Fibroblast of pulmonary artery (primary cell): ENCODE data around the gene P4HA1.
A peak's percentile ranks its signal among the peaks of the same experiment; 100 is the strongest.

Source experiments
- DNase-seq: peaks from one replicate; pipeline ENCODE4 v3.0.0-alpha.2; 2010; ENCODE audit warnings: low read depth
- H3K4me3 ChIP-seq: replicated peaks from 2 replicates; pipeline ENCODE4 v1.5.1; 2011; ENCODE audit warnings: low read depth, mild to moderate bottlenecking, control low read depth, low read length, moderate library complexity
- TF ChIP-seq, protein P1 (sequence below): IDR thresholded peaks from 2 replicates; pipeline ENCODE4 v1.5.1; 2011; ENCODE audit warnings: mild to moderate bottlenecking, control low read depth, low read length, inconsistent platforms; ENCODE audit errors: missing control alignments

P4HA1 gene

DNA sequence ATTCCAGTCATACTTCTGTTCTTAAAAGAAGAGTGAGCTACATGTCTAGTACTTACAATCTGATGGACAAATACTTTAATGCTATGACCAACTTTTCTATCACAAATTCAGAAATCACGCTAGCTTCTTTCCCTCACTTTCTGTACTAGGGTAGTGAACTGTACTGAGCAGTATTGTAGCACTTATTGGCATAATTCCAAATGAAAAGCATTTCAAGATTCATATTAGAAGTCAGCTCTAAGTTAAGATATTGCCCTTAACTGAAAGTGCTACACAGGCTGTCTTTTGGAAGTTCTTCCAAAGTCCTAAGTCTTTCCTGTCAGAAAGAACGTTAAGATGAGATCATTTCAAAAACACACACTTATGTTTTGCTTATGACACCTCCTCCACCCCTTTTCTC lies 13.4 kb downstream of the P4HA1 start:
- peak; percentile 43 for DNase-seq
- TF ChIP-seq, protein P1, sequence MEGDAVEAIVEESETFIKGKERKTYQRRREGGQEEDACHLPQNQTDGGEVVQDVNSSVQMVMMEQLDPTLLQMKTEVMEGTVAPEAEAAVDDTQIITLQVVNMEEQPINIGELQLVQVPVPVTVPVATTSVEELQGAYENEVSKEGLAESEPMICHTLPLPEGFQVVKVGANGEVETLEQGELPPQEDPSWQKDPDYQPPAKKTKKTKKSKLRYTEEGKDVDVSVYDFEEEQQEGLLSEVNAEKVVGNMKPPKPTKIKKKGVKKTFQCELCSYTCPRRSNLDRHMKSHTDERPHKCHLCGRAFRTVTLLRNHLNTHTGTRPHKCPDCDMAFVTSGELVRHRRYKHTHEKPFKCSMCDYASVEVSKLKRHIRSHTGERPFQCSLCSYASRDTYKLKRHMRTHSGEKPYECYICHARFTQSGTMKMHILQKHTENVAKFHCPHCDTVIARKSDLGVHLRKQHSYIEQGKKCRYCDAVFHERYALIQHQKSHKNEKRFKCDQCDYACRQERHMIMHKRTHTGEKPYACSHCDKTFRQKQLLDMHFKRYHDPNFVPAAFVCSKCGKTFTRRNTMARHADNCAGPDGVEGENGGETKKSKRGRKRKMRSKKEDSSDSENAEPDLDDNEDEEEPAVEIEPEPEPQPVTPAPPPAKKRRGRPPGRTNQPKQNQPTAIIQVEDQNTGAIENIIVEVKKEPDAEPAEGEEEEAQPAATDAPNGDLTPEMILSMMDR, result no peak
- no peak overlapping the region for H3K4me3 ChIP-seq

DNA sequence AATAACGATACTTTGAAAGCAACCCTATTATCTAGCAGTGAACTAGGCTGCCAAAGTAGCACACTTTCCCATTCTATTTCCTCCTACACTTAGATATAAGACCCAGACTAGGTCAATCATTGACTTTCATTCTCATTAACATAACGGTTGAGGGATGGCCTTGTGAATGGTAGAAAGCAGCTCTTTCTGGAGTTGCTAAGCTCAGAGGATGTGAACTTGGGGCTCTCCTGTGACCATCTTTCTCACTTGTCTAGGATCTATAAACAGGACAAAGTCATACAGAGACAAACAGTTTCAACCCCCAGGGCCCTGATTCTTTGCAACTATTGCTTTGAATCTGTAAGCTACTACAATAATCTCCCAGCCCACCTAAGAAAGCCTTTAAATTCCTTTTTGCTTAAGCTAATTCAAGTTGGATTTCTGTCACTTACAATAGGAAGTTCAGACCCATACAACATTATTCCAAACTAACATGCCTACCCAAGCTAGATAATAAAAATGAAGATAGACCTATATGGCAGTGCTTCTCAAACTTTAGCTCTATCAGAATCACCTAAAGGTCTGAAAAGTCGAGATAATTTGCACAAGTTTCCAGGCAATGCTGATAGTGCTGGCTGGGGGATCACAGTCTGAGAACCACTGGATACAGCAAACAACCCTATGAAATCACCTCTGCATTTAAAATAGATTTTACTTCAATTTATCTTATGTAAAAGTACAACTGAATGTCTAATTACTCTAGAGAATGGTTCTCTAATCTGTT lies 16.7 kb downstream of the P4HA1 start:
- DNase-seq, result no peak
- H3K4me3 ChIP-seq, result no peak overlapping the region
- TF ChIP-seq, protein P1, result no peak

DNA sequence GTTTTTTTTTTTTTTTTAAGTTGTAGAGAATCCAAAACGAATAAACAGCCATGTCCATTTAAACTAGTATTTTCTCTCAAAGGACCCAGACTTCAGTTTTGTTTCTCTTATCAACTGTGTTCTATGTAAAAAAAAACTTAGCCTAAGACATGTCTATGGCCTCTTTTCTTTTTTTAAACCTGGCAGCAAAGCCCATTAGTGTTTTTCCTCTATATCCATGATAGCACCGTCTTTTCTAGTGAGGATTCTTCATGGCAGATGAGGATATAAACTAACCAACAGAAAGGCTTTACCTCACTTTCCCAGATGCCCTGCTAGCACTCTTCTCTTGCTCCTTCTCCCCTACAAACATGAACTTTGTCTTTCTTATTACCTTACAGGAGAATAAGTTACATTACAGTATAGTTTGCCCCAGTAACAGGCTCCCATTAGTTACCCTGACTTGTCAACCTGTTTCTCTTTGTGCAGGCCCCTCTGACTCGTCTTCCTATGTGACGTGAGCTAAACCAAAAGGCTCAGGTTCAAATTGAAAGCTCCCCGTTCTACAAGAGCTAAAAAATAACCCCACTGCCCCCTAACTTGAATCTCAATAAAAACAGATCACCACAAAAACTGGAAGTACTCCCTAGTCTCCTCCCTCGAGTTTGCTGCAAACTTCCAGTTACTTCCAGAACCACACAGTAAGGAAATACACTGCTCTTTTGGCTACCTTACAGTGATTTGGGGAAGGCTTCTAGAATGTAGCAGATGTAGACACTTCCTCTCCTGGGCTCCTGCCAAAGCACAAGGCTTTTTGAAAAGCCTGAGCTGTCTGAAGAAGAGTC lies 20.1 kb downstream of the P4HA1 start:
- DNase-seq, result peak; percentile 89
- peak overlapping the region; percentile 41 for H3K4me3 ChIP-seq
- TF ChIP-seq, protein P1, result no peak

DNA sequence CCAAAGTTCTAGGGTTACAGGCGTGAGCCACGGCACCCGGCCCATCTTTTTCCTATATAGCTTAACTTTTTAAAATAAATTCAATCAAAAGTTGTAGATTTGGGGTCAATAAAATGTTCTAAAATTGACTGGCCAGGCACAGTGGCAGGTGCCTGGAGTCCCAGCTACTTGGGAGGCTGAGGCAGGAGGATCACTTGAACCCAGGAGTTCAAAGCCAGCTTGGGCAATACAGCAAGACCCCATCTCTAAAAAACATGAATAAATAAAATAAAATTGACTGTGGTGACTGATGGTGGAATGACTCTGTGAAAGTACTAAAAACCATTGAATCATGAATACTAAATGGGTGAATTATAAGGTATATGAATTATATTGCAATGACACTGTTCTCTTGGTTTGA lies 20.8 kb downstream of the P4HA1 start:
- no peak for DNase-seq
- H3K4me3 ChIP-seq, result no peak overlapping the region
- TF ChIP-seq, protein P1, result no peak

DNA sequence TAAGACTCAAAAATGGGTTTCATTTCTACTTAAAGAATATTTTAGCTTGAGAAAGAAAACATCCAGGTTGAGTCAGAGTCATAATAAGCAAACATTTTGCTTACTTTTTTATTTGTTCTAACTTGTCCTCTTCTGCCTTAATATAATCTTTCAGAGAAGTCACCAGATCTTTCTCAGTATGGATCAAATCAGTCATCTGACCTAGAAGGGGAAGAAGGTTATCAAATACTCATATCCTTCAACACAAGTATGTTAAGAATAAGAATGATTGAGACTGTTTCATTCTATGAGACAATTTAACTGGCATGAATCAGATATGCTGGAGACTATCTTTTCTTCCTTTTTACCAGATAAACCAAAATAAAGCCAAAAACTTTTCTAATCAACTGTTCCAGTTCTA lies 23.0 kb downstream of the P4HA1 start:
- DNase-seq, result no peak
- H3K4me3 ChIP-seq, result no peak overlapping the region
- TF ChIP-seq, protein P1, result no peak

DNA sequence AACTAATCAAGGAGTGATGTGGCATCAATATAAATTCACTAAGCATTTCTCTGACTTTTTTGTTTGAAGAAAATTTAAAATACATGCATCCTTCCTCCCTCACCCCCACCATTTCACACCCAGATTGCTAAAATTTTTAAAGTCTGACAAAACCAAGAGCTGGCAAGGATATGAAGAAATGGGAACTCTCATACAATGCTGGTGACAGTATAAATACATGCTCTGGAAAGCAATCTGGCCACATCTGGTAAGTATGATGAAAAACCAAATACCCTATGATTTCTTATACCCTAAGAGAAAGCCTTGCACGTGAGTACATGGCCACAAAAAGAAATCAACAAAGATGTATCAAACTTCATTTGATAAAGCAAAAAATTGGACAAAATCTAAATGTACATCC lies 31.2 kb downstream of the P4HA1 start:
- no peak for DNase-seq
- H3K4me3 ChIP-seq, result no peak overlapping the region
- TF ChIP-seq, protein P1, result no peak
